K562 (cell line): ENCODE measurements around the gene LBH. TPM values are rescaled to one million over a fixed set of nuclear protein-coding genes. Genes with fewer than 3 reads are reported as not detected.

ENCODE experiments used
- ATAC-seq: fragments of 200-7000 bp; cut with Tn5 transposase; 3 replicates; pipeline ENCODE4 v1.9.1; 2020; ENCODE audit warnings: moderate library complexity
- BruUV-seq: library from RNA; stranded (reverse); fragments of 400-500 nt; replicated peaks from 2 replicates; lab custom pipeline; 2021; lab: Mats Ljungman, UMichigan
- CTCF ChIA-PET: fragments of 300-600 bp; formaldehyde crosslinking; extraction: SDS; loops from one replicate; lab custom pipeline; 2021; ENCODE audit warnings: low intra/inter-chr PET ratio; lab: Yijun Ruan, JAX
- POLR2A ChIA-PET: fragments of 300-600, 350-650 bp; sonication (Branson Sonifier 250); formaldehyde crosslinking; extraction: SDS; loops from one replicate; lab custom pipeline; 2021; ENCODE audit warnings: antibody characterized with exemption, inconsistent platforms; lab: Yijun Ruan, JAX
- DNase-seq, 4 experiments: peaks; one replicate each; pipeline versions ENCODE4 v3.0.0 to v3.0.0-alpha.2; 2011 to 2018; ENCODE audit warnings: low spot score in 3 of 4, mixed read lengths in 3 of 4; ENCODE audit errors: extremely low read depth in 1 of 4
- FAIRE-seq: peaks from 2 replicates; lab custom pipeline; 2011; peaks lifted over from hg19 to GRCh38; lab: Jason Lieb, UNC
- H2AFZ ChIP-seq: 2 replicates; pipeline ENCODE4 v1.6.0; 2011; ENCODE audit warnings: low read depth, low read length, control low read depth, inconsistent platforms
- H3K27ac ChIP-seq: fragments of 200-600 bp; 3 replicates; pipeline ENCODE4 v1.8.0; 2011; ENCODE audit warnings: low read depth, mild to moderate bottlenecking, control low read depth, inconsistent platforms, low read length, moderate library complexity, mixed read lengths; ENCODE audit errors: extremely low read depth
- H3K27me3 ChIP-seq, 2 experiments: fragments of 300-600 bp in 1 of 2; 2 replicates in 1 of 2; 3 replicates in 1 of 2; pipeline versions ENCODE4 v1.6.0 to v1.8.0; 2011; ENCODE audit warnings: inconsistent platforms in 2 of 2, low read length in 2 of 2, mild to moderate bottlenecking in 1 of 2, mixed read lengths in 1 of 2, moderate library complexity in 1 of 2; ENCODE audit not compliant: control insufficient read depth in 2 of 2, insufficient read depth in 2 of 2
- H3K36me3 ChIP-seq: fragments of 300-600 bp; 3 replicates; pipeline ENCODE4 v1.8.0; 2011; ENCODE audit warnings: mild to moderate bottlenecking, low read length, inconsistent platforms; ENCODE audit not compliant: control insufficient read depth, insufficient read depth
- H3K4me1 ChIP-seq, 2 experiments: fragments of 200-600 bp in 1 of 2; replicated peaks in 1 of 2; 2 replicates in 1 of 2; 3 replicates in 1 of 2; pipeline versions ENCODE4 v1.5.1 to v1.8.0; 2011; ENCODE audit warnings: inconsistent platforms in 2 of 2, low read length in 2 of 2, mild to moderate bottlenecking in 1 of 2, mixed read lengths in 1 of 2, moderate library complexity in 1 of 2; ENCODE audit not compliant: control insufficient read depth in 2 of 2, insufficient read depth in 2 of 2
- H3K4me2 ChIP-seq: 2 replicates; pipeline ENCODE4 v1.6.1; 2011; ENCODE audit warnings: low read length, control low read depth, inconsistent platforms, mixed read lengths; ENCODE audit not compliant: insufficient read depth
- H3K4me3 ChIP-seq: fragments of 200-600 bp; sonication (generic), shearing (Covaris generic); 2 replicates; pipeline ENCODE4 v1.5.1; 2016; ENCODE audit warnings: control low read depth, inconsistent platforms
- H3K79me2 ChIP-seq: fragments of 200-600 bp; 3 replicates; pipeline ENCODE4 v1.8.0; 2011; ENCODE audit warnings: low read length, inconsistent platforms; ENCODE audit not compliant: control insufficient read depth, insufficient read depth
- H3K9ac ChIP-seq, 2 experiments: 2 replicates each; pipeline versions ENCODE4 v1.6.0 to v1.6.1; 2011; ENCODE audit warnings: low read depth in 2 of 2, low read length in 2 of 2, control low read depth in 1 of 2, inconsistent platforms in 1 of 2, mild to moderate bottlenecking in 1 of 2, mixed read lengths in 1 of 2; ENCODE audit not compliant: insufficient read depth in 1 of 2
- H3K9me1 ChIP-seq: one replicate; pipeline ENCODE4 v1.6.0; 2011; ENCODE audit warnings: inconsistent platforms, mild to moderate bottlenecking, low read length, moderate library complexity; ENCODE audit not compliant: control insufficient read depth, insufficient read depth
- H3K9me3 ChIP-seq: replicated peaks from 2 replicates; pipeline ENCODE4 v1.5.1; 2011; ENCODE audit warnings: low read depth, low read length, inconsistent platforms; ENCODE audit not compliant: control insufficient read depth, insufficient read depth
- H4K20me1 ChIP-seq: replicated peaks from 2 replicates; pipeline ENCODE4 v1.6.1; 2011; ENCODE audit warnings: low read length, inconsistent platforms, mixed read lengths; ENCODE audit not compliant: control insufficient read depth, insufficient read depth
- LCOR ChIP-seq: sonication (generic); formaldehyde crosslinking; IDR thresholded peaks from 2 replicates; pipeline ENCODE4 v1.8.0; 2022; ENCODE audit warnings: mild to moderate bottlenecking, missing genetic modification reagents
- ZNF277 ChIP-seq: fragments of 250-450 bp; sonication (Bioruptor Pico); IDR thresholded peaks from 2 replicates; pipeline ENCODE4 v1.8.0; 2022; ENCODE audit warnings: inconsistent platforms, mild to moderate bottlenecking, moderate library complexity, borderline replicate concordance
- in situ Hi-C: fragments of 300-500 bp; cut with MboI; formaldehyde crosslinking; loops from 4 replicates; pipeline ENCODE4 v1.15.0; 2018; ENCODE audit warnings: inconsistent platforms, mixed read lengths
- intact Hi-C: fragments of 100-400 bp; cut with micrococcal nuclease; formaldehyde crosslinking; loops from 2 replicates; pipeline ENCODE4 v1.14.2; 2022
- polyA plus RNA-seq, 8 experiments: library from polyadenylated mRNA; depleted of rRNA in 4 of 8; stranded (reverse) in 5 of 8; unstranded in 3 of 8; fragments of >200 nt; fragmentation: Nextera tagmentation in 2 of 8; fragmentation: Illumina TruSeq in 1 of 8; extraction: Ambion mirVana in 2 of 8; extraction: Trizol in 1 of 8; gene quantifications; 2 replicates each; pipeline versions ENCODE4 v1.2.1 to v1.2.3, GENCODE V29; 2011 to 2014; ENCODE audit warnings: inconsistent platforms in 1 of 8, missing spikeins in 1 of 8
- total RNA-seq, 7 experiments: library from RNA; depleted of rRNA in 6 of 7; stranded (reverse); fragments of >200 nt in 6 of 7; fragmentation: Illumina TruSeq in 2 of 7; extraction: Trizol in 2 of 7; gene quantifications; 2 replicates each; pipeline versions ENCODE4 v1.2.1 to v1.2.3, GENCODE V29; 2011 to 2021; ENCODE audit warnings: low replicate concordance in 1 of 7
- TF ChIP-seq, protein P1 (sequence below): sonication (generic); formaldehyde crosslinking; IDR thresholded peaks from 2 replicates; pipeline ENCODE4 v1.8.0; 2023; ENCODE audit warnings: missing genetic modification reagents, mild to moderate bottlenecking, borderline replicate concordance

The LBH gene
- total and polyA plus RNA-seq, 9 of the 15 experiments (the other 6 are each of a cell fraction or from before 2014, with no cell fraction given): 3.1 to 13.4 (median 7.4) TPM

DNA sequence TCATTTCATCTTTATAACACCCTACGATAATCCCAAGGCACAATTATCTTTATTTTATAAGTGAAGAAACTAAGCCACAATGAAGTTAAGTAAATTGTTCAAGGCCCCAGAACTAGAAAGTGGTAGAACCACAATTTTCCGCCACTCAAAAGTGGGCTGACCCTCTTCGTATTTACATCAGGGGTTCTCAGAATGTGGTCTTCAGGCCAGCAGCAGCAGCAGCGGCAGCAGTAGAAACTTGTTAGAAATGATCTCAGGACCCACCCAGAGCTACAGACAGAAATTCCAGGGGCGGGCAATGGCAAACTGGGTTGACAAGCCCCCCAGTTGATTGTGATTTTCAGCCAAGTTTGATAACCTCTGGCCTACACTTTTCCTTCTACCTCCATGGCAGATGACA, 62.8 kb downstream of the LBH start (continued):
- TF ChIP-seq, protein P1, sequence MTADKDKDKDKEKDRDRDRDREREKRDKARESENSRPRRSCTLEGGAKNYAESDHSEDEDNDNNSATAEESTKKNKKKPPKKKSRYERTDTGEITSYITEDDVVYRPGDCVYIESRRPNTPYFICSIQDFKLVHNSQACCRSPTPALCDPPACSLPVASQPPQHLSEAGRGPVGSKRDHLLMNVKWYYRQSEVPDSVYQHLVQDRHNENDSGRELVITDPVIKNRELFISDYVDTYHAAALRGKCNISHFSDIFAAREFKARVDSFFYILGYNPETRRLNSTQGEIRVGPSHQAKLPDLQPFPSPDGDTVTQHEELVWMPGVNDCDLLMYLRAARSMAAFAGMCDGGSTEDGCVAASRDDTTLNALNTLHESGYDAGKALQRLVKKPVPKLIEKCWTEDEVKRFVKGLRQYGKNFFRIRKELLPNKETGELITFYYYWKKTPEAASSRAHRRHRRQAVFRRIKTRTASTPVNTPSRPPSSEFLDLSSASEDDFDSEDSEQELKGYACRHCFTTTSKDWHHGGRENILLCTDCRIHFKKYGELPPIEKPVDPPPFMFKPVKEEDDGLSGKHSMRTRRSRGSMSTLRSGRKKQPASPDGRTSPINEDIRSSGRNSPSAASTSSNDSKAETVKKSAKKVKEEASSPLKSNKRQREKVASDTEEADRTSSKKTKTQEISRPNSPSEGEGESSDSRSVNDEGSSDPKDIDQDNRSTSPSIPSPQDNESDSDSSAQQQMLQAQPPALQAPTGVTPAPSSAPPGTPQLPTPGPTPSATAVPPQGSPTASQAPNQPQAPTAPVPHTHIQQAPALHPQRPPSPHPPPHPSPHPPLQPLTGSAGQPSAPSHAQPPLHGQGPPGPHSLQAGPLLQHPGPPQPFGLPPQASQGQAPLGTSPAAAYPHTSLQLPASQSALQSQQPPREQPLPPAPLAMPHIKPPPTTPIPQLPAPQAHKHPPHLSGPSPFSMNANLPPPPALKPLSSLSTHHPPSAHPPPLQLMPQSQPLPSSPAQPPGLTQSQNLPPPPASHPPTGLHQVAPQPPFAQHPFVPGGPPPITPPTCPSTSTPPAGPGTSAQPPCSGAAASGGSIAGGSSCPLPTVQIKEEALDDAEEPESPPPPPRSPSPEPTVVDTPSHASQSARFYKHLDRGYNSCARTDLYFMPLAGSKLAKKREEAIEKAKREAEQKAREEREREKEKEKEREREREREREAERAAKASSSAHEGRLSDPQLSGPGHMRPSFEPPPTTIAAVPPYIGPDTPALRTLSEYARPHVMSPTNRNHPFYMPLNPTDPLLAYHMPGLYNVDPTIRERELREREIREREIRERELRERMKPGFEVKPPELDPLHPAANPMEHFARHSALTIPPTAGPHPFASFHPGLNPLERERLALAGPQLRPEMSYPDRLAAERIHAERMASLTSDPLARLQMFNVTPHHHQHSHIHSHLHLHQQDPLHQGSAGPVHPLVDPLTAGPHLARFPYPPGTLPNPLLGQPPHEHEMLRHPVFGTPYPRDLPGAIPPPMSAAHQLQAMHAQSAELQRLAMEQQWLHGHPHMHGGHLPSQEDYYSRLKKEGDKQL (CRISPR knock-in tag): no peak
- no peak for TF ChIP-seq LCOR (CRISPR knock-in tag)
- TF ChIP-seq, all 486 proteins: peak for 0

DNA sequence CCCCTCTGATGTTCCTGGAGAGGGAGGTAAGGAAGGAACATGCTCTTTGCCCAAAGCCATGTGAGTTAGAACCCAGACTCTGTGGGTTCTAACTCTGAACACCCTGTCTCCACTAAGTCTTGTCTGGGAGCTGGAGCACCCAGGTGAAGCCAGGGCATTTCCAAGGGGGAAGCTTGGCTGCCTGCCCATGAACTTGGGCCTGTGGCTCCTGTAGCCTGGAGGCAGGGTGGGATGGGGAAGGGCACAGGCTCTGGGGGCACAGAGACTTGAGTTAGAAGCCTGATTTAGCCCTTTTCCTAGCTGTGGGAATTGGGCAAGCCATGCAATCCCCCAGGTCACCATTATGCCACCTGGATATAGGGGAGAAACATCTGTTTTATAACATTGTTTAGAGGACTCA, 65.2 kb downstream of the LBH start:
- no peak for TF ChIP-seq ZNF277 (CRISPR knock-in tag)
- POLR2A ChIA-PET: interaction anchor here (0.8 kb wide), 1 partner anchor 9 kb away, joined by 3 read pairs; no protein-coding TSS in a partner anchor
- peaks cover 4 to 6% of the 10 kb centered on the region in 2 experiments; a peak in 4 of 5 replicates for H3K4me1 ChIP-seq
- H3K9me1 ChIP-seq: no peaks in the 10 kb centered on the region
- H3K79me2 ChIP-seq: no peaks in the 10 kb centered on the region
- H2AFZ ChIP-seq: no peak overlapping the region
- no peaks in the 10 kb centered on the region for H4K20me1 ChIP-seq
- no peaks in the 10 kb centered on the region for H3K27me3 ChIP-seq
- CTCF ChIA-PET: interaction anchor here (0.6 kb wide), 1 partner anchor 10 kb away, joined by 3 read pairs; no protein-coding TSS in a partner anchor
- no peaks in the 10 kb centered on the region for H3K9me3 ChIP-seq
- ATAC-seq: no peak
- DNase-seq: no peak
- H3K36me3 ChIP-seq: no peaks in the 10 kb centered on the region
- no peak overlapping the region for H3K27ac ChIP-seq
- in situ Hi-C loops: no loop called here
- intact Hi-C loops: no loop called here
- H3K4me2 ChIP-seq: no peak overlapping the region
- no peak overlapping the region for H3K4me3 ChIP-seq
- FAIRE-seq: no peak
- no TSS peak for BruUV-seq
- peak overlapping the region in 1 of 2 experiments; percentile 28; a peak in 1 of 4 replicates for H3K9ac ChIP-seq
